GM19372 (cell line): ENCODE measurements around the gene CALU.
A peak's percentile ranks its signal among the peaks of the same experiment; 100 is the strongest.

Source experiments
- ATAC-seq: cut with Tn5 transposase; IDR thresholded peaks from one replicate; pipeline ENCODE4 v1.9.1; 2021; ENCODE audit warnings: mild to moderate bottlenecking, low read depth, moderate library complexity; ENCODE audit not compliant: unreplicated experiment

CALU gene

GRCh38 chr7:128781126-128781525, 42.0 kb downstream of the CALU start:
- ATAC-seq = no peak

- no peak for ATAC-seq
Observed at GRCh38 chr7:128781851-128782250, 42.7 kb downstream of the CALU start.

- no peak for ATAC-seq
Observed at GRCh38 chr7:128783143-128783861, 44.1 kb downstream of the CALU start.

GRCh38 chr7:128785738-128786137, 46.6 kb downstream of the CALU start:
- no peak for ATAC-seq

- no peak for ATAC-seq
Observed at GRCh38 chr7:128788446-128789412, 49.6 kb downstream of the CALU start.

GRCh38 chr7:128790315-128791041, 51.3 kb downstream of the CALU start:
- no peak for ATAC-seq

GRCh38 chr7:128791121-128791971, 52.2 kb downstream of the CALU start, which contains the start of gene CCDC136:
CCDC136 (plus strand) TSS chr7:128791968; CDS start chr7:128792412, 444 bp downstream.
- peak; percentile 80 for ATAC-seq

GRCh38 chr7:128791972-128792327, 52.8 kb downstream of the CALU start:
- ATAC-seq = no peak

GRCh38 chr7:128792471-128793180, 53.5 kb downstream of the CALU start:
- no peak for ATAC-seq

GRCh38 chr7:128793181-128793547, 54.0 kb downstream of the CALU start:
- ATAC-seq = no peak

GRCh38 chr7:128794020-128794419, 54.9 kb downstream of the CALU start:
- ATAC-seq = no peak

- no peak for ATAC-seq
Observed at GRCh38 chr7:128794436-128794835, 55.3 kb downstream of the CALU start.

- ATAC-seq = no peak
Observed at GRCh38 chr7:128795129-128795528, 56.0 kb downstream of the CALU start.

GRCh38 chr7:128796327-128796726, 57.2 kb downstream of the CALU start:
- no peak for ATAC-seq

- ATAC-seq = no peak
Observed at GRCh38 chr7:128799451-128799850, 60.3 kb downstream of the CALU start.

- ATAC-seq = no peak
Observed at GRCh38 chr7:128800567-128800966, 61.4 kb downstream of the CALU start.

- no peak for ATAC-seq
Observed at GRCh38 chr7:128801003-128801402, 61.8 kb downstream of the CALU start.

GRCh38 chr7:128801667-128802418, 62.7 kb downstream of the CALU start:
- ATAC-seq = no peak

- ATAC-seq = no peak
Observed at GRCh38 chr7:128804484-128804883, 65.3 kb downstream of the CALU start.
